GM19467 (cell line): ENCODE data around the gene NAA30.
A peak's percentile ranks its signal among the peaks of the same experiment; 100 is the strongest.

Experiments used
- ATAC-seq: cut with Tn5 transposase; IDR thresholded peaks from one replicate; pipeline ENCODE4 v1.9.1; 2021; ENCODE audit warnings: mild to moderate bottlenecking, moderate library complexity; ENCODE audit not compliant: unreplicated experiment

The NAA30 gene

DNA sequence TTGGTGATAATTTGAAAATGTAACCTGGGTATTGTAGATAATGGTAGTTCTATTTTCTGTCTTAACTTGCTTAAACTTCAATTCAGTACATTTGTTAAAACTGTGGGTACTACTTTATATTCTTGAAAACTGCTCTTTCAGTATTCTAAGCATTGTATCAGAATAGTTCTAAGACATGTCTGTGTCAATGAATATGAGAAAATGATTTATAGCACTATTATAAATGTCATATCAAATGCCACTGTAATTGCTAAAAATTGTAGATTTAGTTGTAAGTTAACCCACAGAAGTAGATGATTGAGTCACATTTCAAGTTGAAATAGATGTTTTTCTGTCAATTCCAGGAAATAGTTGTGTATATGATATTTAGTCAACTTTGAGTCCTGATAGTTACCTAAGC, 2.4 kb downstream of the NAA30 start:
- no peak for ATAC-seq

DNA sequence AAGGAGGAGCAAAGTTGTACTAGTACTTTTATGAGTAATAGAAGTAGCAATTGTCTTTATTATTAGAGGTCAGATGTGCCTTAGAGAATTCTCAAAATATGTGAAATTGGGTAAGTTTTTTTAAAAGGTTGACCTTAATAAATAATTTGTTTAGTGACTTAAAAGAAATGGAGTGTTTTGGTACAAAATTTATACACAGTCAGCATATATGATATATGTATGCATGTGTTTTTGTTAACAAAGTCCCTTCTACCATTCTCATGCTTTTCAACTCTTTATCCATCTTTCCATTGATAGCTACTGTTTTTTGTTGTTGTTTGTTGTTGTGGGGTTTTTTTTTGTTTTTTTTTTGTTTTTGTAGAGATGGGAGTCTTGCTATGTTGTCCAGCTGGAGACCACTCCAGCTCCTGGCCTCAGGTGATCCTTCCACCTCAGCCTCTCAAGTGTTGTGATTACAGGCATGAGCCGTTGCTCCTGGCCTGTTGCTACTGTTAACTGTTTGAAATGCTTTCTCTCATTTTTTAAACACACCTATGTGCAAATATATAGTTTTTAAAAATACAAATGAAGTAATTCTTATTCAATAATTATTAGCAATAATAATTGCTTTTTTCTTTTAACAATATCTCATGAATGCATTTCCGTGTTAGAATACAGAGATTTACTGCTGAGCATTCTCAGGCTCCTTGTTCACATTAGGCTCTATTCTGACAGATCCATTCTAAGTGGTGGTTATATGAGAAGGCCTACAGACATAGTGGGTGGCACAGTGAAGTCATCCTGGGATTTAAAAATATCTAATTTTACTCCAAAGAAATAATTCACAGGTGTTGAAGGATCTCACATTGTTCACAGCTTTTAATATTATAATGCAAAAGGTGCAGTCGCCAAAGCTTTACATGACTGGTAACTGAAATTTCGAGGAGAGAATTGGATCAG, 10.4 kb downstream of the NAA30 start:
- ATAC-seq, result no peak

DNA sequence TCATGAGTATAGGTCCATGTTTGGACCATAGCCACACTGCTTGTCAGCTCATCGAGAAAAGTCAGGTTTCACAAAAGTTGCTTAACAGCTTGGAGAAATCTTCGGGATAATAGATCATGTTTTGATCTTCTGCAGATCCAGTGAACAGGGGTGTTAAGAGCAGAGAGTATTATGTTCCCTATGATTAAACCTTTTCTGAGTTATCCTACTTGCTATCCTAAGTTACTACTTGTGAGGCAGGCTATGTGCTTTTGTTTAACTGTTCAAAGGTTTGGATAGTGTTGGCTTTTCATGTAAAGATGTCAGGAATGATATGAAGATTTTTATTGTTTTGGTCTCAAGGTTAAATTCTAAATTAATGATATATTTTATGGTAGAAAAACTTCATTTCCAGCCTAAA, 11.1 kb downstream of the NAA30 start:
- ATAC-seq, result no peak

DNA sequence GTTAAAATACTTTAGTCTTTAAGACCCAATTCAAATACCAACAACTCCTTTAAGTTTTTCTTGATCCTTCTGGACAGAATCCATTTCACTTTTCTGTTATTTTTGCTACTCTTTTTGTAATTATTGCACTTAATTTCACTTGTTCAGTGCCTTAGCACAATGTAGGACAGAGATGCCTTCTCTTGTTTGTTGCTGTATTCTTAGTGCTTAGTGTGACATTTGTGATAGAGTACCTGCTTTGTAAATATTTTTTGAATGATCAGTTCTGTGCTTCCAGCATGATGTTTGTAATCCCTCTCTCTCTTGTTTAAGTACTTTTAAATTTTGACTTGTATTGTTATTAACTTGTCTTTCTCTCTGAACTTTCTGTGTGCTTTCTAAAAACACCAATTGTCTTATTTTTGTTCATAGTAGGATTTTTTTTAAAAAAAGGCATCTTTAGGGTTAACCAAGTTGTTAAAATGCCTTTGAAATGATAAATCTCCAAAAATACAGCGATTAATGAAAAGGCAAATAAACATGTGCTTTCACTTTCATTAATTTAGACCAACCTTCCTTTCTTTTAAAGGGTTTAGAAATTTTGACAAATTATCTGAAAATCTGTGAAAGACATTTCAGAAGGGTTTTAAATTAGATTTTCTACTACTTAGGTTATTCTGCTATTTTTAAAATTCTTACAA, 11.9 kb downstream of the NAA30 start:
- no peak for ATAC-seq

DNA sequence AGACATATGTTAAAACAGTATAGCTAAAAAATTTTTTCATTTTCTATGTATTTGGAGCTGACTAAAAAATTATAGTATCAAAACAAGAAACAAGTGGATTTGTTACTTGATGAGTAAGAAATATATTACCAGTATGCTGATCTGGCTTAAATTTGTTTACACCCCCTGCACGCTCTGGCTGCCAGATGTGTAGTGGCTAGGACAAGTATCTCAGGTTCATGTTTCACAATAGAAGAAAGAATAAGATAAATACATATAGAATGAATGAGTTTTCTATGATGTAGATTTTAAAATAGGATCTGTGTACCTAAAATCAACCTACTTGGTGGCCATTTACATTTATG, 13.1 kb downstream of the NAA30 start:
- no peak for ATAC-seq

DNA sequence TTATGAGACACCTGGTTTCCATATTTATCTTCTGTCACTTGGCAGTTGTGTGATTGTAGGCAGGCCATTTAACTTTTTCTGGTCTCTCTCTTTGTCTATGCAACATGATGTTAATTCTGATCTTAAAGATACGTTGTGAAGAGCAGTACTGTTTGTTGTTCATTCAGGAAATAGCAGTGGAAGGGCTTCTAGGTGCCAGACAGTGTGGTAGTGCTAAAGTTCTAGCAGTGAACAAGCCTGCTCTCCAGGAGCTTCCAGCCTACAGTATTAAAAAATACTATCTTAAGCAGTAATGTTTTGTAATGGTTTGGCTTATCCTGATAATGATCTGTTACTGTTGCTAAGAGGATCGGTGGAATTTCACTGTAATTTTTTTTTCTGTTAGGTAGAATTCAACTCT, 15.2 kb downstream of the NAA30 start:
- ATAC-seq, result no peak

DNA sequence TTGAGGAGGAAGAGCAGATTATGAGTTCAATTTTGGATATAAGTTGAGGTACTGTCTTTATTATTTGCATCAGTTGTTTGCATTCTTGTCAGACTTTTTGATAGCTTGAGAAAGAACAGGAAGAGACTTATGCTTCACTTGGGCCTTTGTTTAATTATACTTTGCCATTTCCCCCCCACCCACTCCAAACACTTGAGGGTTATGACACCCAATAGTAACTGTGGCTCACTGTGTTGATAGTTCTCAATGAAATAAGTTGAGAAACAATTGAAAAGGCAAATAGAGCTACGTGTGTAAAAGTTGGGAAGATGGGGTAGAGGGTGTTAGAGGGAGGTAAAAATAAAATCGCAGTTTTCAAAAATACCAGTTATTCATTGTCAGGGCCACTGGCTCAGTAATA, 17.7 kb downstream of the NAA30 start:
- no peak for ATAC-seq

DNA sequence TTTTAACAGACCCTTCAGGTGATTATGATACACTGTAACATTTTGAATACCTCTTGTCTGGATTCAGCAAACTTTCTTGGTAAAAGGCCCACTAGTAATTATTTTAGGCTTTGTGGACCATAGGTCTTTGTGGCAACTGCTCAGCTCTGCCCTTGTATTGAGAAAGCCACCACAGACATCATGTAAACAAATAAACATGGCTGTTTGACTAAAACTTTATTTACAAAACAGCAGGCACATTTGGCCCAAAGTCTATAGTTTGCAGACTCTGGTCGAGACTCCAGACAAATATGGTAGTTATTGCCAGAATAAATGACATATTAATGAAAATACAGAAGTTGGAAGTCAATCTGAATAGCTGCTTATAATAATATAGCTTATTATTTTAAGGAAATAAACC, 18.2 kb downstream of the NAA30 start:
- no peak for ATAC-seq

DNA sequence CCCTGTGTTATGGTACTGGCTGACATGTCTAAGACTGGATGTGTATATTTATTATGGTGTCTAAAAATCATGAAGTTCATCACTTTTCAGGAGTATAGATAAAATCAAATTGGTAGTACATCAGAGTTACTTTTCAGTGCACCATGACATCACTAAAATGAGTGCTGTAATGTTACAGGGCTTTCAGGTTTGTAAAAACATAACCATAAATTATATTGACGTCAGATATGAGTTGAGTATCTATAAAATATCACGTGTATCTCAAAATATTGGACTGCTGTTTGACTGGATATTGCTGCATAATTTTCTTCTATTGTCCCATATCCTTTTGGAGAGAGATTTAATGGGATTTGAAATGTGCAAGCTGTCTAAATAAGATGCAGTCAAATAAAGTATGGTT, 22.0 kb downstream of the NAA30 start:
- ATAC-seq, result no peak

DNA sequence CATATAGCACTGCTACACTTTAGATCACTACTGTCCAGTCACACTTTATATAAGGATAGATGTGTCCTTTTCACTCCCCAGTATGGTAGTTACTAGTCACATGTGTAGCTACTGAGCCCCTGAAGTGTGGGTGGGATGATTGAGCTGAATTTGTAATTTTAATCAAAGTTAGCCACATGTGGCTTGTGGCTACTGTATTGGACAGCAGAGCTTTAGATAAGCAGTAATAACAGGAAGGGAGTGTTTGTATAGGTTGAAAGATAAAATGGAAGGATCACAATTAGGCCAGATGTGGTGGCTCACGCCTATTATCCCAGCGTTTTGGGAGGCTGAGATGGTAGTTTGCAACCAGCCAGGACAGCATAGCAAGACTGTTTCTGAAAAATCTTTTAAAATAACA, 23.5 kb downstream of the NAA30 start:
- ATAC-seq, result no peak

DNA sequence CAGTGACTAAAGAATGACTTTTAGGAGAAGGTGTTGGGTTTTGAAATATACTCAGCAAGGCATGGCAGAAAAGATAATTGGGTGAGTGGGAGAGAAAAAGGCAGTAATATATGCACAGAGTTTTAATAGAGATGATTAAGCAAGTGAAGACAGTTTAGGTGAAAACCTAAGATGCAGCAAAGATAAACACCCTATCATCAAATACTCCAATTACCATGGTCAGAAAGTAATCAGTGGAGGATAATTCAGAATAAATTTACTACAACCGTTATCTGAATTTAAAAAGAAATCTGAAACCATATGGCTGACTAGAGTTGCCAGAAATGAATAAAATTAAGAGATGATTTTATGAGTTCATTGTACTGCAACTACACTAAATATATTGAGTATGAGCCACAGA, 26.8 kb downstream of the NAA30 start:
- ATAC-seq, result no peak

DNA sequence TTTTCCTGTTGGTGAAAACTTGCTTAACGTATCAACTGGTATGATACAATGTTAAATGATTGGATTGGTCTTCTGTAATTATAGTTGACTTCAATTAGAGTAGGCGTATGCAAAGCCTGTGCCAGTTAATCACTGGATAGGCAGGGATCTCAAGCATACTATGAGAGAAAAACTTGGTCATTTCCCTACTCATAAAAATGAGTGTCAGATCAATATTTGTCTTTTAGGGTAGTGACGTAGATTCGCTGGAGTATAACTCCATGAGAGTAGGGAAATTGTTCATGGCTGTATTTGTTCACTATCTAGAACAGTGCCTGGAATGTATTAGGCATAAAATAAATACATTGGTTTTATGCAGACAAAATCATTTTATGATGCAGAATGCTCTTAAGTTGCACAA, 28.6 kb downstream of the NAA30 start:
- no peak for ATAC-seq

DNA sequence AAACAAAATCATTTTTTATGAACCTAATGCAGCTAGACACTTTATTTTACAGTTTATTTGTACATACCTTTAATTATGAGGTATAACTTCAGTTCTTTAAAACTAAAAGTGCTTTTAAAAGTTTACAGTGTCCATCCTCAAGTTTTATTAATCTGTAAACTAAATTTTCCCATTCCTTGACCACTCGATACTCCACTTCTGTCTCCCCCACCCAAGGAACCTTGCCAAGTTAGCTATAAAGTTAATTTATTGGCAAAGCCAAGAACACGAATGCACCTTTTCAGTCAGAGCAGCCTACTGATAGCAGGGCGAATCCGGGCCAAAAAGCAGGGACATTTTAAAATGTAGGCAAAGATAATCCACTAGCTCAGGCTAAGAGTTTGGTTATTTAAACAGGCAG, 29.6 kb downstream of the NAA30 start:
- ATAC-seq, result no peak

DNA sequence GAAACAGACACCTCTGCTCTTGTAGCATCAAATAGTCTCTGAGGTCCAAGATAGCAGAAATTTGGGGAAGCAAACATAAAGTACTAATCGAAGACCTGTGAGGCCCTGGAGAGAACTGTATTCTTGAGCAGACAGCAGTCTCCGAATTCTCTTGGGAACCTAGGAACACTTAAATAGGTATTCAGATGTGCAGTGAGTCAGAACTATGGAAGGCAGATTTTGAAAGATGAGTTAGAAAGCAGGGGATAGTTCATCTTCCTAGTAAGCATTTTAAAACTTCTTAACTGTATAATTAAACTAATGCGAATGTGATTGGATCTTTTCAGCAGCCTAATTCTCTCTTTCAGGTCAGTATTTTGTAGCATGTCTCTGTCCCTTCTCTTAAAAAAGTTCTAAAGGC, 30.6 kb downstream of the NAA30 start:
- no peak for ATAC-seq

DNA sequence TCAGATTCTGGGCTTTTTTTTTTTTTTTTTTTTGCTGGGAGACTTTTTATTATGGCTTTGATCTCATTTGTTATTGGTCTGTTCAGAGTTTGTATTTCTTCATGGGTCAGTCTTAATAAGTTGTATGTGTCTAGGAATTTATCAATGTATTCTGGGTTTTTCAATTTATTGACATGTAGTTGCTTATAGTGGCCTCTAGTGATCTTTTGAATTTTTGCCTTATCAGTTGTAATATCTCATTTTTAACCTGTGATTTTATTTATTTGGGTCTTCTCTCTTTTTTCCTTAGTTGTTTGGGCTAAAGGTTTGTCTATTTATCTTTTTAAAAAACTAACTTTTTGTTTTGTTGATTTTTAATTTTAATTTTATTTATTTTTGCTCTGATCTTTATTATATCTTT, 45.5 kb downstream of the NAA30 start:
- no peak for ATAC-seq

DNA sequence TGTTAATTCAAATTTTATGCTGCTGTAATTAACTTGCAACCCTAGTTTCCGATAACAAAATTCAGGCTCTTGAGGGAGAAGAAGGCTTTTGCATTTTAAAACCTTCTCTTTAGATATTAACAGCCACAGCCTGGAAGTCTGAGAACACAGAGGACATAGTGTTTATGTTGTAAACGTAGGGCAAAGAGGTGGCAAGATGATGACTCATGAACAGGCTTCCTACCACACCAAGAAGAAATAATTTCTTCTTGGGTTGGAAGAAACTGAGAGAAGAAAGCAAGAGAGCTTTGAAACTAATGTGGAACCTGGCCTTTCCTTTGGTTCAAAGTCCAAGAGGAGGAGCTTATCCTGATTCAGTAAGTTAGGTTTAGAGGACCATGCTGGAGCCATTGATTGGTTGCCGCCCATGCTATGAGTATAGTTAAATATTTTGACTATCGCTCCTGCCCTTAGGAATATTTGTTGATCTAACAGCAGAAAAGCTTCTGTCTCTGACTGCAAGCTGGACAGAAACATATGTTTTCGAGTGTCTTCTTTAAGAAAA, 71.5 kb downstream of the NAA30 start:
- no peak for ATAC-seq

DNA sequence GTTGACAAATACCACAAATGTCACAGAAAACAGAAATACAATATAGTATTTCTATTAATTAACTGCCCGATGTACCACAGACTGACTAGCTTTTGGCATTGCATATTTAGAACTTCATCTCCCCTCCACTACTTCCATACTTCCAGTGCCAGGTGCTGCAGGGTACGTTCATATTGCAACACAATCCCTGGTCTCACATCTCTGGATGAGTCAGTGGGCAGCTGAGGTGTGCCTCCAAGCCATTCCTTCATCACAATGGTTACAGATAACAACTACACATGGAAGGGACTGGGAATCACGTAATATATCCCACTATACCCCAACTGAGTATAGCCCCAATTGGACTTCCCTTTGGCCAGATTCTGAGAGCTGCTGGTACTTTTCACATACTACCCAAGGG, 72.2 kb downstream of the NAA30 start:
- ATAC-seq, result no peak

DNA sequence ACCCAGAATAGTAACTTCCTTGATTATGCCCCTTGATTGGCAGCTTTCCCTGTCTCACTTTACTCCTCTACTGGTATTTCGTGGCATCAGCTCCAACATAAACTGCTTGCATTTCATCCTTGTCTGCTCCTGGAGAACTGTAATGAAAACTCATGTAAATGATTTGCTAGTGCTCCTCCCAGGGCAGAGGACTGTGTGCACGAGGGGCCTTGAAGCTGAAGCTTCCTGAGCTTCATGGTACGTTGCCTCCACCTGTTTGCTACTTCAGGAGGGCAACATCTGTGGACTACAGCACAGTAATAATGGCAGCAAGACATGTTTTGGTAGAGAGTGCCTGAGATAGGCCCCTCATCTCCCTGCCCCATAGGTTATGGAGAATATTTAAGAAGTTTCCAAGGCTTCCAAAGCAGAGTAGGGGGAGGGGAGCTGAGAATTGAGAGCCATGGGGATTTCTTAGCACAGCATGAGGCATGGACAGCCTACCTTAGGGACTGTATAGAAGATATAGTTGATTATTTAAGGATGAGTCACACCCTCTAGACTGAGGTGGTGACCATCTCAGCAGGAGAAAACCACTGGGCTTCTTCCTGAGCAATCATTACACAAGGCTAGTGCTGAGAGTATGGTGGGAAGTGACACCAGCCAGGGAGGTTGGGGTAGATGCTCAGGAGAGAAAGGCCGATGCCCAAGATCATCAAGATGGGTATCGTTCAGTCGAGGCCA, 73.8 kb downstream of the NAA30 start:
- ATAC-seq, result peak; percentile 91
